Muscle of arm (tissue), 12 donors: ENCODE data around the gene GIGYF2. TPM values are rescaled to one million over a fixed set of nuclear protein-coding genes. Genes with fewer than 3 reads are reported as not detected.
"Not testable (repeated sequence)": the region's sequence is repeated elsewhere in the genome, so short reads cannot be mapped to it uniquely, and the experiment has no call there.

Experiments
- DNase-seq: peaks from one replicate; pipeline ENCODE4 v3.0.0-alpha.2; 2013
- polyA plus RNA-seq, 12 donors: library from polyadenylated mRNA; unstranded; fragments of 120-200 nt; gene quantifications; one replicate each; pipeline ENCODE4 v1.2.1, GENCODE V29; 2013; ENCODE audit not compliant: insufficient read length in 12 of 12

Gene GIGYF2
- polyA plus RNA-seq, 12 donors: 36.5 to 71.9 (median 42.4) TPM; not detected in 1

- no peak for DNase-seq
Measured at GRCh38 chr2:232892843-232893242, 195.7 kb downstream of the GIGYF2 start.

GRCh38 chr2:232893834-232894233 is 196.7 kb downstream of the GIGYF2 start:
- no peak for DNase-seq

GRCh38 chr2:232894251-232894650 is 197.1 kb downstream of the GIGYF2 start:
- DNase-seq: no peak

DNA sequence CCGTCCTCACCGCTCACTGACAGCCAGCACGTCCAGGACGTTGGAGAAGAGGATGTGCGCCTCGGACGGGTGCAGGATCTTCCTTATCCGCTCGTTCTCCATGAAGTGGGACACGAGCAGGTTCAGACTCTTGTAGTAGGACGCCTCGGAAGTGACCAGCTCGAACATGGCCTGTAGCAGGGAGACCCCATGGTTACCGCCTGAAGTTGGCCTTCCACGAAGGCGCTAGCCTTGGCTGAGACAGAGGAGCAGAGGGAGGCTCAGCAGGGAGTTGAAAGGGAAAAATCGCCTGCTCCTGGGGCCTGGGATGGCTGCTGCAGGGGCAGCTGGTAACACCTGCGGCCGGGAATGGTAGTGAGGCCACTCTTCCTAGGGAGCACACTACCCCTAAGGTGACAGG is 197.6 kb downstream of the GIGYF2 start:
- no peak for DNase-seq

DNA sequence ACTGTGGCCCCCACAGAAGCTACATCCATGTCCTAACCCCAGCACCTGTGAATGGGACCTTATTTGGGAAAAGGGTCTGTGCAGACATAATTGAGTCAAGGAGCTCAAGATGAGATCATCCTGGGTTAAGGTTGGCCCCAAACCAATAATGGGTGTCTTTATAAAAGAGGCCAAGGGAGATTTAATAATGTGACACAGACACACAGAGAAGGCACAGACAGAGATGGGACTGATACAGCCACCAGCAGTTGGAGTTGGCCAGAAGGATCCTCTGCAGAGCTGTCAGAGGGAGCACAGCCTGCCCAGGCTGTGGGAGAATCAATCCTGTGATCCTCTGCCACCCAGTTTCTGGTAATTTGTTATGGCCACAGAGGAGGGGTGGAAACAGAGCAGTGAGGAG is 199.0 kb downstream of the GIGYF2 start:
- DNase-seq: no peak

- DNase-seq: no peak
Measured at GRCh38 chr2:232896720-232897597, 199.8 kb downstream of the GIGYF2 start.

DNA sequence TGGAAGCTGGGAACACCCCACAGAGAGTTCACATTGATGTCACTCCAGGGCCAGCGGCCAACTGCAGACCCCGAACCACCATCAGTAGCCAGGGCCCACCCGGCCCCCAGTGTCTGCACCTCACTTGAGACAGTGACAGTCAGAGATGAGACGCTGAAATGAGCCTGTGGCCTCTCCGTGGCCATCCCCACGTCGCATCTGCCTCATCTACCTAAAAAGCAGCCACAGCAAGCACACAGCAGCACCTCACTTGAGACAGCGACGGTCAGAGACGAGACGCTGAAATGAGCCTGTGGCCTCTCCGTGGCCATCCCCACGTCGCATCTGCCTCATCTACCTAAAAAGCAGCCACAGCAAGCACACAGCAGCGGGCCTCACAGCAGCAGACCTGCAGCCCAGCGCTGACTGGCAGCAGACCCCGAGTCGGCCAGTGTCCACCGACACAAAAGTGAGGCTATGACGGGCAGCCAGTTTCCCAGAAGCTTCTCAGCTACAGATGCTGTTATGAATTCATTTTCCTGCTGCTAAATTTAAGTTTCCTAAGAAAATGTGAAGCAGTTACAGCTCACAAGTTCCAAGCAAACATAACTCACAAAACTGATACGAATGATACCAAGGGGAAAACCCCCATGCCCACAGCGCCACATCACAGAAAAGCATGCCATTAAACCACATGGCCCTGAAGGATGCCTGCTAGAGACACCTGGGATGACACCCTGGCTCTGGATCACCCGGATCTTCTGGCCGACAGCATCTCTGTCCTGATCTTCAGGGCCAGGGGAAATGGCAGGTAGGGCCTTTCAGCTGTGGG is 200.7 kb downstream of the GIGYF2 start:
- DNase-seq: no peak

GRCh38 chr2:232898592-232899543 is 201.7 kb downstream of the GIGYF2 start:
- peak; percentile 45 for DNase-seq

- no peak for DNase-seq
Measured at GRCh38 chr2:232900811-232901735, 203.9 kb downstream of the GIGYF2 start.

DNA sequence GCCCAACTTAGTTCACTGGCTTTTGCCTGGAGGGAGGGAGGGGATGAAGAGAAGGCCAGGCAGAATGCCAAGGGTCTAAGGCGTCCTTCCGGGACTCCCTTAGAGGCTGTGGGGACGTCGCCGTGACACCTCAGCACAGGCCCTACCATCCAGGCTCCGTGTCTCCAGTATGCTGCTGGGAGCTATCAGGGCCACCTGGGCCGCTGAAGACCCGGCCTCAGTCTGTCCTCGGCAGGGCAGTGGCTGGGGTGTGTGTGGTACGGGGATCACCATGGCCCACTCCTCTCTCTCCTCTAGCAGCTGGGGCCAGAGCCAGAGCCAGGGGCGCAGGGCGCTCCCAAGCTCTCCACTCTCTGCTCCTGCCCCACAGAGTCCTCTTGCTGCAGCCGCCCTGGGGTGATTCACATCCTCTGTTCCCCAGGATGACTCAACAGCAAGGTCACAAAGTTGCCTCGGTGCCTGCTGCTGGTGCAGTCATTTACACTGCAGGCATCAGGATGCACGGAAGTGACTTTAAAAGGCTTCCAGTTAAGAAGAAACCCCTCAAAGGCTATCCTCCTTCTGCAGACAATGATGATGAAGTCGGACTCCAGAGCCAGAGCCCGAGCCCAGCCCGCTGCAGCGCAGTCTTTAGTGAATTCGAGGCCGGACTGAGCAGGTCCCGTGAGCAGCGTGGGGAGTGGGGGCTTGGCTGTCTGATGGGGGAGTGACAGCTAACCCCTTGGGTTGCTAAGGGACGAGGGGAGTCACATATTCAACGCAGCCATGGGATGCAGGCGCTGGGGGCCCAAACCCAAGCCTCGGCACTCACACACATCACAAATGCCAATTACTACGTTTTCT is 204.8 kb downstream of the GIGYF2 start:
- DNase-seq: no peak

- no peak for DNase-seq
Measured at GRCh38 chr2:232903989-232904388, 206.9 kb downstream of the GIGYF2 start.

GRCh38 chr2:232906867-232907717 is 210.0 kb downstream of the GIGYF2 start:
- not testable (repeated sequence) for DNase-seq

- DNase-seq: not testable (repeated sequence)
Measured at GRCh38 chr2:232907718-232908085, 210.6 kb downstream of the GIGYF2 start.

GRCh38 chr2:232908695-232909094 is 211.6 kb downstream of the GIGYF2 start:
- no peak for DNase-seq
